Dendritic cell treated with granulocyte-macrophage colony-stimulating factor and Interleukin-4, amounts not matched to agents 40 ng/mL and 50 ng/mL, for 4 days (primary cell): ENCODE measurements around the gene PACS2.

ENCODE experiments used
- H3K27ac Mint-ChIP-seq: one replicate; pipeline ENCODE4 v1.8.0; 2022; ENCODE audit warnings: mild to moderate bottlenecking, mixed read lengths
- H3K27me3 Mint-ChIP-seq: one replicate; pipeline ENCODE4 v1.8.0; 2022; ENCODE audit warnings: mild to moderate bottlenecking, mixed read lengths
- H3K36me3 Mint-ChIP-seq: one replicate; pipeline ENCODE4 v1.8.0; 2022; ENCODE audit warnings: low read depth, mixed read lengths
- H3K4me1 Mint-ChIP-seq: one replicate; pipeline ENCODE4 v1.8.0; 2022; ENCODE audit warnings: low read depth, mixed read lengths
- H3K4me3 Mint-ChIP-seq: one replicate; pipeline ENCODE4 v1.8.0; 2022; ENCODE audit warnings: mild to moderate bottlenecking, moderate library complexity, mixed read lengths
- H3K9me3 Mint-ChIP-seq: one replicate; pipeline ENCODE4 v1.8.0; 2022; ENCODE audit warnings: mixed read lengths
- intact Hi-C: fragments of 100-400 bp; cut with micrococcal nuclease; formaldehyde crosslinking; loops from one replicate; pipeline ENCODE4 v1.15.0; 2022

PACS2 gene

DNA sequence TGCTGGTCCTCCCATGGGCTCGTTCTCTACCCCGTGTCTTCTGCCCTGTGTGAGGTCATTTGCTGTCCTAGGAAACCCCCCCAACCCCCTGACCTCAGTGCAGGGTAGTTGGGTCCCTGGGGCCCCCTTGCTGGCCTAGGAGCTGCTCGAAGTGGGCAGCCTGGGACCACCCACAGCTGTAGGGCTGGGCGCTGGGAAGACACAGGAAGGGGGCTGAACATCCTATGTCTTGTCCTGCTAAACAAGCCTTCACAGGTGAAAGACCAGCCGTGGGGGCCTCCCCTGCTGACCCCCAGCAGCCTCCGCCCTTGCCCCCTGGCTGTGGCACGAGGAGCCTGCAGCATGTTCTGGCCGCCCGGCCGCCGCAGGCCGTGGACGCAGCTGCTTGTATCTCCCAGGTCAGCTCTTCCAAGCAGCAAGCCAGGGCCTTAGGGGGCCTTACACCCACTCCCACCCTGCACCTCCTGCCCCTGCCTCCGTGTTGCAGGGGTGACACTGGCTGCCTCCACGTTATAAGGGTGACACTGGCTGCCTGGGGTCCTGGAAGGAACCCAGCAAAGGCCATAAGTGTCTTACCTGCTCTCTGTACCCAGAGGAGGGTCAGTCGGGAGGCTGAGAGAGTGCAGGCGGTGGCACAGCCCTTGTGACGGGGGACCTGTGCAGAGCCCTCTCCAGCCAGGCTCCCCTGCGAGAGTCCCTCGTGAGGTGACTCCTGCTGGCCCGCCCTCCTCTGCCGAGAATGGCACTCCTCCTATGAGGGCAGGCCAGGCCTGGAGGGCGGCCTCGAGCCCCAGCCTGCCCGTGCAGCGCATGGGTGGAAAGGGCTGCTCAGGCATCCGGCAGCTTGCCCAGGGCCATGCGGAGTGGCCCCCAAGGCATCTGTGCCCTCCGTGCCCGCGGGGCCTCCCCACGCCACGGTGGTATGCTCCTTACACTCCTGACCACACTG, 72.3 kb downstream of the PACS2 start:
- no peaks in the 10 kb centered on the region for H3K9me3 Mint-ChIP-seq
- peaks cover 73% of the 10 kb centered on the region for H3K4me1 Mint-ChIP-seq
- H3K4me3 Mint-ChIP-seq, result no peak overlapping the region
- intact Hi-C loops, result no loop called here
- no peaks in the 10 kb centered on the region for H3K27me3 Mint-ChIP-seq
- peaks cover 72% of the 10 kb centered on the region for H3K36me3 Mint-ChIP-seq
- H3K27ac Mint-ChIP-seq, result peak overlapping the region; percentile 95

DNA sequence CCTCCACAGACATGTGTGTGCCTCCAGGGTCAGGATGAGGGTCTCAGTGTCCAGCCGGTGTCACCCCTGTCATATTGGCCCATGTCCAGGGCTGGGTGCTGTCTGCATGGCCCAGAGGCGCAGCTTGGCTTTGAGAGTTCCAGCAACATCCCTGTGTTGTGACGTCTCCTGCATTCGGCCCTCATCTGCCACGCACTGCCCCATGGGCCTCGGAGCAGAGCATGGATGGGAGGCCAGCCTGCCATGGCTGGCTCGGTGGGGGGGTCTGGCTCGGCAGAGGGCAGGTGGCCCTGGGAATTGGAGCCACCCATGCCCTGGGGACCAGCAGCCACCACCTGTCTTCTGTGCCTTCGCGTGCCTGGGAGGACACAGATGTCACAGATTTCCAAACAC, 73.0 kb downstream of the PACS2 start:
- no peaks in the 10 kb centered on the region for H3K27me3 Mint-ChIP-seq
- no peak overlapping the region for H3K4me3 Mint-ChIP-seq
- H3K9me3 Mint-ChIP-seq, result no peaks in the 10 kb centered on the region
- peak overlapping the region; percentile 95 for H3K27ac Mint-ChIP-seq
- intact Hi-C loops, result no loop called here
- peaks cover 72% of the 10 kb centered on the region for H3K36me3 Mint-ChIP-seq
- H3K4me1 Mint-ChIP-seq, result peaks cover 76% of the 10 kb centered on the region

DNA sequence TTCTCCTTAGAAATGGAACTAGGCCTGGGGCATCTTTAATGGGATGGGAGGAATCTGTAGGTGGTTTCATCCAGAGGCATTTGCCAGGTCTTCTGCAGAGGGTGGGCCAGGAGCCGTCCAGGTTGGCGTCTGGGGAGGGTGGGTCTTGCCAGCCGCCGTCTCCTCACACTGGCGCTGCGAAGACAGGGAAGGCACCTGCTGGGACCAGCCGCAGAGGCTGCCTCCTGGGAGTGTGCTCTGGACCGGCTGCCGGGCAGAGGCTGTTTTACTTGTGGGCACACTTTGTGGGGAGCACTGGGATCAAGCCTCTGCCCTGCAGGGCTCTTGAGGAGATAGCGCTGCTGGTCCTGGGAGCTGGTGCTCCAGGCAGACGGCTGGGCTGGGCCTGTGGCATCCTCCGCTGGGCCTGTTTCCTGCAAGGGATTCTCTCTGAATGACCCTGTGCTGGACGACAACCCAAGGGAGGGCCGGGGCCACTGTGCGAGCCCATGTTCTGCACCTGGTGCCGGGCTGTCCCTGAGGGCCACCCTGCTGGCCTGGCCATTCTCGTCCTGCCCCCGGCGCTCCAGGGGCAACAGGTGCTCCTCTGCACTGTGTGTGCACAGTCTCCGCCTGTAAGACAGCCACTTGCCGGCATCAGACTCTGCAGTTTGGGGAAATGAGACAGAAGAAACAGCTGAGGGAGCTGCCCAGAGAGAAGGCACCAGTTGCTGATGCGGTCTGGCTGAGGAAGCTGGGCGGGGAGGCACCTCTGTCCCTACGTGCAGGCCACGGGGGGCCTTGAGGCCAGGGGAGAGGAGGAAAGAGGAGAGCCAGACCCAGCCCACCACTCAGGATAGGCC, 73.8 kb downstream of the PACS2 start:
- Mint-ChIP-seq H3K36me3 (peaks cover 72% of the 10 kb centered on the region), H3K4me1 (peaks cover 84% of the 10 kb centered on the region), H3K27ac (peak overlapping the region; percentile 95), H3K27me3 (no peaks in the 10 kb centered on the region), H3K9me3 (no peaks in the 10 kb centered on the region), H3K4me3 (peak overlapping the region; percentile 53)
- intact Hi-C loops, result no loop called here

DNA sequence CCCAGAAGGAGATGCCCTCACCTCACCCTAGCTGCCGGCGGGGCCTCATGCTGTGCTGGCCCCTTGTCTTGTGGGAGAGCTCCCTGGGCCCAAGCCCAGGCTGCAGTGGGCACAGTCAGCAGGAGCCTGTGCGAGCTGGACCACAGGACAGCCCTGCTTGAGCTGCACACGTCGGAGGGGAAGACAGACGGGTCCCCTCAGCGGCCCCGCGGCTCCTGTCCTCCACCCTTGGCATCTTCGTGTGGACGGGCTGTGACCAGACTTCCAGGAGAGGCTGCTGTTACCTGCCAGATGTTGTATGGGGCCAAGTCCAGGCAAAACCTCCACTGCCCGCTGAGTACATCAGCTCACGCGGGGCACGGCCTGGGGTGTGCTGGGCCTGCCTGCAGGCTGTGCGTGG, 74.4 kb downstream of the PACS2 start:
- peaks cover 90% of the 10 kb centered on the region for H3K4me1 Mint-ChIP-seq
- H3K27ac Mint-ChIP-seq, result peak overlapping the region; percentile 95
- H3K36me3 Mint-ChIP-seq, result peaks cover 67% of the 10 kb centered on the region
- no peaks in the 10 kb centered on the region for H3K9me3 Mint-ChIP-seq
- intact Hi-C loops, result no loop called here
- no peaks in the 10 kb centered on the region for H3K27me3 Mint-ChIP-seq
- peak overlapping the region; percentile 53 for H3K4me3 Mint-ChIP-seq

DNA sequence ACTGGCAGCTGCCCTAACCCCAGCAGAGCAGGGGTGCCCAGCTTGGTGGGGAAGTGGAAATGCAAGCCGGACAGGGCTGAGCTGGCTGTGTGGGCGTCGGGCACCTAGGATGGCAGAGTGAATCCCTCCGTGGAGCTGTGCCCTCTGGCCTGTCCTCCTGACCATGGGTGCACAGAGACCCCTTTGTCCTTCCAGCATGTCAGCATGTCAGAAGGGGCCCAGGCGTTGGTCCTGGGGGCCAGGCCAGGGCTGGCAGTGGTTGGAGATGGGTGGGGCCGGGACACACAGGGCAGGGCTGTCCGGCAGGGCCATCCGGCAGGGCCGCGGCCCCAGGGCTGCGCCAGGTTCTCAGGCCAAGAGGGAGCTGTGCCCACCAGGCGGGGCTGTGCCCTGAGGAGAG, 75.0 kb downstream of the PACS2 start:
- no peaks in the 10 kb centered on the region for H3K27me3 Mint-ChIP-seq
- H3K4me3 Mint-ChIP-seq, result peak overlapping the region; percentile 32
- H3K9me3 Mint-ChIP-seq, result no peaks in the 10 kb centered on the region
- peak overlapping the region; percentile 95 for H3K27ac Mint-ChIP-seq
- H3K4me1 Mint-ChIP-seq, result peaks cover 96% of the 10 kb centered on the region
- intact Hi-C loops, result no loop called here
- H3K36me3 Mint-ChIP-seq, result peaks cover 65% of the 10 kb centered on the region

DNA sequence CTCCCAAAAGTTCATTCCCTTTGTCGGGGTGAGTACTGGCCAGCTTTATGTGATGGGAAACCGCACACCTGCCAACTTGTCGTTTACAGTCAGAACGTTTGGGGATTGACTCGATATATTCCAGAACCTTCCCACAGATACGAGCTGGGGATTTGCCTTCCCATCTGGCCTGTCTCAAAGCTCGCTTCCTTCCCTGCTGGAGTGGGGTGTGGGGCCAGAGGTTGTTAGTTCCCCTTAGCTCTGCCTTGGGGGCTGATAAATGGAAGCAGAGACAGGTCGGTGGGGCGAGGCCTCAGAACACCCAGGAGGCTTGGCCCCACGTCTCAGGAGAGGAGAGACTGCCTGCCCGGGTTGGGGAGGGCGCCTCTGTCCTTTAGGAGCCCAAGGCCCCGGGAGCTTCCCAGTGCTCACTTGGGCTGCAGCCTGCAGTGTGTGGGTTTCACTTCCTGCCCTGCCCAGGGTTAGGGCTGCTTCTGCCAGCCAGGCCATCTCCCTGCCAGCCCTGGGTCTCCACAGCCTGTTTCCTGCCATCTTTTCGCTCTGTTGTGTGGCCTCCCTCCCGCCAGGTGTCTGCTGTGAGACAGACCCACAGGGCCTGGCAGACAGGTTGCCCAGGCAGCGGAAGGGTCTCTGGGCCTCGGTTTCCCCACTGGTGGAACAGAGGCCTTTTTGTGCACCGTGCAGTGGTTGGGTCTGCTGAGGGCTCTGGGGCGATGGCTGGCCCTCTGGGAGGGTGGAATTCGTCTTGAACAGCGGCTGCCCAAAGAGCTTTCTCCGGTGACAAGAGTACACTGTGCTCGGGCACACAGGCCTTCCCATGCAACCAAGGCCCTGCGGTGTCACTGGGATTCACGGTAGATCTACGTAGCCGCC, 75.7 kb downstream of the PACS2 start:
- Mint-ChIP-seq H3K27me3 (no peaks in the 10 kb centered on the region), H3K4me1 (peaks cover 100% of the 10 kb centered on the region), H3K9me3 (no peaks in the 10 kb centered on the region), H3K4me3 (peak overlapping the region; percentile 66), H3K36me3 (peaks cover 65% of the 10 kb centered on the region), H3K27ac (peak overlapping the region; percentile 95)
- intact Hi-C loops, result loop anchor here (1.0 to 5.0 kb wide), 2 partner anchors 8 to 102 kb away; partner anchors contain the start of genes TEDC1 and TEX22

DNA sequence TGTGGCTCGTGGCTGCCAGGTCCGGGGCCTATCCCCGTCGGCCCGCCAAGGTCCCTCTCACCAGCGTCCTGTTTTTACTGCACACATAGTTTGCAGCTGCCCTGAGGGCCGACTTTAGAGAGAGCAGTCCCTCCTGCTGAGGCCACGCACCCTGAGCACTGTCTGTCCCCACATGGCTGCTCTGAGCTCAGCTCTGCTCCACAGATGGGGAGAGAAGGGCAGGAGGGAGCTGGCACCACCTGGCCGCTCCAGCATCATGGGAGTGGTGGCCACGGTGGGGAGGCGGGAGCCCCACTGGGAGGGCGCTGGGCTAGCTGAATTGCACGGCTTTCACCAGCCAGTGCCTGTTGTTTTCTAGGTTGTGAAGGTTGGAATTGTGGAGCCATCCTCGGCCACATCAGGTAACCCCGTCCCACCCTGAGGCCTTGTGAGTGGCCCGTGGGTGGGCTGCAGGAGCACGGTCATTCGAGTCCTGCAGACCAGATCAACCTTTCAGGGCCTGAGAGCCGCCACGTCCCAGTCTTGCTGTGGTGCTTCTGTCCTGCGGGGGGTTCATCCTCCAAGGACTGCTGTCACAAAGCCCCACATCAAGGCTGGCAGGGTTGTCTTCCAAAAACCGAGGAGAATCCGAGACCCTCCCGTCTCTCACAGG, 76.4 kb downstream of the PACS2 start:
- H3K9me3 Mint-ChIP-seq, result no peaks in the 10 kb centered on the region
- peaks cover 62% of the 10 kb centered on the region for H3K36me3 Mint-ChIP-seq
- H3K4me1 Mint-ChIP-seq, result peaks cover 98% of the 10 kb centered on the region
- intact Hi-C loops, result loop anchor here (1.0 to 5.0 kb wide), 2 partner anchors 7 to 101 kb away; partner anchors contain the start of genes TEDC1 and TEX22
- H3K27me3 Mint-ChIP-seq, result no peaks in the 10 kb centered on the region
- H3K27ac Mint-ChIP-seq, result peak overlapping the region; percentile 95
- no peak overlapping the region for H3K4me3 Mint-ChIP-seq

DNA sequence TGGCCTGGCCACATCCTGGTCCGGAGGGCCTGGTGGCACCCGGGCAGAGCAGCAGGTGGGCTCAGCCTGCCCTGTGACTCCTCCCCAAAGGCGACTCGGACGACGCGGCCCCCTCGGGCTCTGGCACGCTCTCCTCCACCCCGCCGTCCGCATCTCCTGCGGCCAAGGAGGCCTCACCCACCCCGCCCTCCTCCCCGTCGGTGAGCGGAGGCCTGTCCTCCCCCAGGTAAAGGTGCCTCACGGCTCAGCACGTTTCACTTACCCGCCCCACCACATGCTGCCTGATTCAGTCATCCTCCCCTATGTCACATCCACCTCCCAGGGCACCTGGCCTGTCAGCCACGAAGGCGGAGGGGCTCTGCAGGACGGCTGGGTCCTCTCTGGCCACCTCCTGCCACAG, 77.0 kb downstream of the PACS2 start:
- no peaks in the 10 kb centered on the region for H3K27me3 Mint-ChIP-seq
- H3K27ac Mint-ChIP-seq, result peak overlapping the region; percentile 95
- intact Hi-C loops, result loop anchor here (5.0 kb wide), 1 partner anchor 101 kb away; the partner anchor contains the start of gene TEDC1
- peaks cover 92% of the 10 kb centered on the region for H3K4me1 Mint-ChIP-seq
- no peak overlapping the region for H3K4me3 Mint-ChIP-seq
- H3K9me3 Mint-ChIP-seq, result no peaks in the 10 kb centered on the region
- peaks cover 56% of the 10 kb centered on the region for H3K36me3 Mint-ChIP-seq

DNA sequence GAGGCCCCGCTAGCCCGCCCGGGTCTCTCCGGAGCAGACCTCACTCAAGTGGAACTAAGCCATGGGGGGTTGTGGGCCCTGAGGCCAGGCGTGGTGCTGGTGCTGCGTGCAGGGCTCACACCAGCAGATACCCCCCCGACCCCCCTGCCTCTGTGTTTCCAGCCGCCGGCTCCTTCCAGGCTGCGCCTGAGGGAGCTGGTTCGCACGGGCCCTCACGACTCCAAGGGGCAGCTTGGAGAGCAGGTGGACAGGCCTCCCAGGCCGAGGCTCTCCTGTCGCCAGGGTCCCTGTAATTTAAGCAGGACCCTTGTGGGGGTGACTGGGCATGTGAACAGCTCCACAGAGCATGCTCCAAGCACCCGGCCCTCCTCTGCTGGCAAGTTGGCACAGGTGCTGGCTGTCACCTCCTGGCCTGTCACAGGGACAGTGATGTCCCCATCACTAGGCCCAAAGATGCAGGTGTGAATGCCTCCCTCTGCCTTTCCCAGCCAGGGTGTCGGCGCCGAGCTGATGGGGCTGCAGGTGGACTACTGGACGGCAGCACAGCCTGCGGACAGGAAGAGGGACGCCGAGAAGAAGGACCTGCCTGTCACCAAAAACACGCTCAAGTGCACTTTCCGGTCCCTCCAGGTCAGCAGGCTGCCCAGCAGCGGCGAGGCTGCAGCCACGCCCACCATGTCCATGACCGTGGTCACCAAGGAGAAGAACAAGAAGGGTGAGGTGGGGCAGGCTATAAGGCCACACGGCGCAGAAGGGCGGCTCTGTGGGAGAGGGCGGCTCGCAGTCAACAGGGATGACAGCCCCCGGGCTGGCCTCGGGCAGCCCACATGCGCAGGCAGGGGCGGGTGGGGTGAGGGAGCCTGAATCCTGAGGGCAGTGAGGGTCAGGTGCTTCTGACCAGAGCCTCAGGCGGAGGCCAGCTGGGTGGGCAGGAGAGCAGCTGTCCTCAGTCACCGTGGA, 77.9 kb downstream of the PACS2 start:
- peaks cover 92% of the 10 kb centered on the region for H3K4me1 Mint-ChIP-seq
- H3K9me3 Mint-ChIP-seq, result no peaks in the 10 kb centered on the region
- H3K36me3 Mint-ChIP-seq, result peaks cover 48% of the 10 kb centered on the region
- no peak overlapping the region for H3K4me3 Mint-ChIP-seq
- intact Hi-C loops, result loop anchor here (5.0 kb wide), 1 partner anchor 100 kb away; the partner anchor contains the start of gene TEDC1
- H3K27me3 Mint-ChIP-seq, result no peaks in the 10 kb centered on the region
- H3K27ac Mint-ChIP-seq, result peak overlapping the region; percentile 95

DNA sequence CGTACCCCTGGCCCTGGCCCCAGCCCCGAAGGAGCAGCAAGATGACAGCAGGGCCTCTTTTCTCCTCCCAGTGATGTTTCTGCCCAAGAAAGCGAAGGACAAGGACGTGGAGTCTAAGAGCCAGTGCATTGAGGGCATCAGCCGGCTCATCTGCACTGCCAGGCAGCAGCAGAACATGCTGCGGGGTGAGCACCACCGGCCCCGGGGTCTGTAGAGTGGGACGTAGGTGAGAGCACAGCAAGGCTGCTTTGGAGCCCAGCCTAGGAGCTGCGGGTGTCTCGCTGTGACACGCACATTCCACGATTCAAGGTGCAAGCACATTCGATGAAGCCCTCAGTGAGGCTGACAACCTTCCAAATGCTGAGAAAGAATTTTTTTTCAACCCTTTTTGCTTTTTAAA, 78.6 kb downstream of the PACS2 start:
- Mint-ChIP-seq H3K9me3 (no peaks in the 10 kb centered on the region), H3K27me3 (no peaks in the 10 kb centered on the region), H3K4me1 (peaks cover 90% of the 10 kb centered on the region), H3K27ac (peak overlapping the region; percentile 95), H3K36me3 (peaks cover 40% of the 10 kb centered on the region), H3K4me3 (no peak overlapping the region)
- intact Hi-C loops, result loop anchor here (5.0 kb wide), 1 partner anchor 99 kb away; the partner anchor contains the start of gene TEDC1

DNA sequence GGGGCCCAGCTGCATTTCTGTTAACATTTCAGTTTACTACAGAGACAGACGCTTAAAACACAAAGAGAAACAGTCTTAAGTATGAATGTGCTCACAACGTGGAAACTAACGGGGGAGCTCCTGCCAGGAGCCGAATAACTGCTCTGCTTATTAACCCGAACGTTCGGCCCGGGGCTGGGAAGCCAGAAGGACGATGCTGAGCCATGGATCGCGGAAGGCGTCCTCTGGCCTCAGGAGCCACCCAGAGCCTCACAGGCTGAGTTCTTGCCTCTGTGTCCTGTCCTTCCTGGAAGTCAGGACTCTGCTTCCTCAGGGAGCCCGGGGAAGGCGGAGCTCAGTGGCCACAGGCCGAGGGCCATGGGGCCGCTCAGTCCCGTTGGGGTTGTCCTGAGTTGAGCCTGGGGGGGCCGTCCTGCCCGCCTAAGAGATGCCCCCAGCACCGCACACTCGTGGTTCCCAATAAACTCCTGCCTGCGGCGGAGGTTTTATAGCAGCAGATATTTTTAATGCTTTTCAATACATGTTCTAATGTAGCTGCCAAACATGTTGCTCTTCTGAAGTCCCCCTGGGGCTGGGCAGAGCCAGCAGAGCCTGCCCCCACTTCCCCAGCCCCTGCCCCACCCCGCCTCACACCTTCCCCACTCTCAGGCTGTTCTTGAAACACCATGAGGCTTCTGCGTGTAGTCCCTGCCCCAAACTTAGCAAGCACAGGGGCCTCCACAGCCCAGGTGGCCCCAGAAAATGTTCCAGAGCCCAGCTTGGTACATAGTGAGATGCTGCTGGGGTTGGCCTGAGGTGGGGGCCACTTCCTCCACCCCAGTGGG, 80.4 kb downstream of the PACS2 start:
- H3K4me3 Mint-ChIP-seq, result peak overlapping the region; percentile 2
- peaks cover 86% of the 10 kb centered on the region for H3K4me1 Mint-ChIP-seq
- intact Hi-C loops, result loop anchor here (2.0 to 5.0 kb wide), 2 partner anchors 20 to 97 kb away; partner anchors contain the start of gene TEDC1
- peak overlapping the region; percentile 95 for H3K27ac Mint-ChIP-seq
- no peaks in the 10 kb centered on the region for H3K27me3 Mint-ChIP-seq
- H3K36me3 Mint-ChIP-seq, result peaks cover 52% of the 10 kb centered on the region
- no peaks in the 10 kb centered on the region for H3K9me3 Mint-ChIP-seq
